Hepatocyte (in vitro differentiated cells): ENCODE results near the gene SEMA6A. TPM values are rescaled to one million over a fixed set of nuclear protein-coding genes. Genes with fewer than 3 reads are reported as not detected.

Source experiments
- DNase-seq: peaks from one replicate; pipeline ENCODE4 v3.0.0-alpha.2; 2016; ENCODE audit warnings: low spot score
- H2AFZ ChIP-seq: fragments of 200-600 bp; sonication (generic); 2 replicates; pipeline ENCODE4 v1.6.0; 2016; ENCODE audit warnings: antibody characterized with exemption, mild to moderate bottlenecking
- H3K27ac ChIP-seq: fragments of 200-600 bp; sonication (generic); 2 replicates; pipeline ENCODE4 v1.5.1; 2016; ENCODE audit warnings: mild to moderate bottlenecking
- H3K27me3 ChIP-seq: fragments of 200-600 bp; sonication (generic); 2 replicates; pipeline ENCODE4 v1.6.1; 2016
- H3K36me3 ChIP-seq: fragments of 200-600 bp; sonication (generic); replicated peaks from 2 replicates; pipeline ENCODE4 v1.5.1; 2016; ENCODE audit warnings: low read depth; ENCODE audit not compliant: insufficient read depth
- H3K4me1 ChIP-seq: fragments of 200-600 bp; sonication (generic); 2 replicates; pipeline ENCODE4 v1.5.1; 2016; ENCODE audit warnings: mild to moderate bottlenecking, moderate library complexity; ENCODE audit not compliant: insufficient read depth
- H3K4me2 ChIP-seq: fragments of 200-600 bp; sonication (generic); 2 replicates; pipeline ENCODE4 v1.6.0; 2016
- H3K4me3 ChIP-seq: fragments of 200-600 bp; sonication (generic); 2 replicates; pipeline ENCODE4 v1.5.1; 2016; ENCODE audit warnings: mild to moderate bottlenecking
- H3K79me2 ChIP-seq: fragments of 200-600 bp; sonication (generic); 2 replicates; pipeline ENCODE4 v1.6.0; 2017; ENCODE audit warnings: mild to moderate bottlenecking
- H3K9me2 ChIP-seq: fragments of 200-600 bp; sonication (generic); replicated peaks from 2 replicates; pipeline ENCODE4 v1.6.0; 2017; ENCODE audit warnings: mild to moderate bottlenecking; ENCODE audit not compliant: insufficient read depth
- H3K9me3 ChIP-seq: fragments of 200-600 bp; sonication (generic); 2 replicates; pipeline ENCODE4 v1.5.1; 2016; ENCODE audit warnings: low read depth, mild to moderate bottlenecking
- H4K20me1 ChIP-seq: fragments of 200-600 bp; sonication (generic); 2 replicates; pipeline ENCODE4 v1.6.0; 2016; ENCODE audit warnings: mild to moderate bottlenecking; ENCODE audit not compliant: insufficient read depth, poor library complexity, severe bottlenecking
- EZH2 ChIP-seq: fragments of 200-600 bp; sonication (generic); IDR thresholded peaks from 2 replicates; pipeline ENCODE4 v1.6.1; 2016; ENCODE audit warnings: antibody characterized with exemption, mild to moderate bottlenecking, borderline replicate concordance
- EZH2phosphoT487 ChIP-seq: fragments of 200-600 bp; sonication (generic); IDR thresholded peaks from one replicate; pipeline ENCODE4 v1.6.1; 2018; ENCODE audit warnings: antibody characterized with exemption, mild to moderate bottlenecking, low read depth, moderate library complexity; ENCODE audit not compliant: unreplicated experiment, severe bottlenecking
- WGBS: methylation state at CpG from one replicate; pipeline ENCODE4 v1.1.6; 2016; ENCODE audit warnings: low lambda C conversion rate; ENCODE audit errors: missing lambda C conversion rate; 5-methylcytosine and 5-hydroxymethylcytosine counted together
- polyA plus RNA-seq: library from polyadenylated mRNA; unstranded; fragments of >200 nt; fragmentation: Nextera tagmentation; extraction: Ambion mirVana; gene quantifications from 2 replicates; pipeline ENCODE4 v1.2.1, GENCODE V29; 2016
- total RNA-seq: library from RNA; depleted of rRNA; stranded (reverse); fragments of >200 nt; gene quantifications from 2 replicates; pipeline ENCODE4 v1.2.3, GENCODE V29; 2014
- TF ChIP-seq, protein P1 (sequence below): fragments of 200-600 bp; sonication (generic); IDR thresholded peaks from 2 replicates; pipeline ENCODE4 v1.5.1; 2016; ENCODE audit warnings: antibody characterized with exemption, mild to moderate bottlenecking; ENCODE audit not compliant: poor library complexity

Gene SEMA6A
- total and polyA plus RNA-seq, 2 experiments from 2014 or later = 38.2 to 68.6 TPM

DNA sequence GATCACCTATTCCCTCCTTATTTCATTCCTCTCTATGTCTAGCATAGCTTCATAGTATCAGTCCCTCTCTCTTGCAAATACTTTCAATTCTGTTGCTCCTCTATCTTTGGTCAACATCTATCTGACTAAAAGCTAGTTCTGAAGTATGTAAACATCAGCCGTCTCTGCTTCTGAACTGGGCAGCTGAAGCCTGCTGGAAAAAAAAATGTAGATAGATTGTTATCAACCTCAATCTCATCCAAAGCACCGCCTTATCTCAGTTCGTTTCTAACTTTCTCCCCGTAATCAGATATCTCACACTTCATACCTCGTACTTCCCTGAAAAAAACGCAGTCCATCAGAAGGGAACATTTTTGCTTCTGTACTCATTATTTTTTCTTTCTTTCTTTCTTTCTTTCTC, 4.5 kb upstream of the SEMA6A start:
- H4K20me1 ChIP-seq = no peaks in the 10 kb centered on the region
- TF ChIP-seq EZH2phosphoT487 = no peak
- TF ChIP-seq, protein P1, sequence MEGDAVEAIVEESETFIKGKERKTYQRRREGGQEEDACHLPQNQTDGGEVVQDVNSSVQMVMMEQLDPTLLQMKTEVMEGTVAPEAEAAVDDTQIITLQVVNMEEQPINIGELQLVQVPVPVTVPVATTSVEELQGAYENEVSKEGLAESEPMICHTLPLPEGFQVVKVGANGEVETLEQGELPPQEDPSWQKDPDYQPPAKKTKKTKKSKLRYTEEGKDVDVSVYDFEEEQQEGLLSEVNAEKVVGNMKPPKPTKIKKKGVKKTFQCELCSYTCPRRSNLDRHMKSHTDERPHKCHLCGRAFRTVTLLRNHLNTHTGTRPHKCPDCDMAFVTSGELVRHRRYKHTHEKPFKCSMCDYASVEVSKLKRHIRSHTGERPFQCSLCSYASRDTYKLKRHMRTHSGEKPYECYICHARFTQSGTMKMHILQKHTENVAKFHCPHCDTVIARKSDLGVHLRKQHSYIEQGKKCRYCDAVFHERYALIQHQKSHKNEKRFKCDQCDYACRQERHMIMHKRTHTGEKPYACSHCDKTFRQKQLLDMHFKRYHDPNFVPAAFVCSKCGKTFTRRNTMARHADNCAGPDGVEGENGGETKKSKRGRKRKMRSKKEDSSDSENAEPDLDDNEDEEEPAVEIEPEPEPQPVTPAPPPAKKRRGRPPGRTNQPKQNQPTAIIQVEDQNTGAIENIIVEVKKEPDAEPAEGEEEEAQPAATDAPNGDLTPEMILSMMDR = no peak
- no peak for TF ChIP-seq EZH2
- 18% methylated on average over 6 of the region's 6 CpGs for WGBS
- peak overlapping the region; percentile 1 for H3K4me2 ChIP-seq
- no peaks in the 10 kb centered on the region for H3K9me2 ChIP-seq
- H3K4me1 ChIP-seq = no peaks in the 10 kb centered on the region
- peaks cover 3% of the 10 kb centered on the region for H3K79me2 ChIP-seq
- no peak overlapping the region for H3K4me3 ChIP-seq
- no peak overlapping the region for H3K27ac ChIP-seq
- H3K36me3 ChIP-seq = no peaks in the 10 kb centered on the region
- no peak for DNase-seq
- no peak overlapping the region for H2AFZ ChIP-seq
- no peaks in the 10 kb centered on the region for H3K9me3 ChIP-seq
- no peaks in the 10 kb centered on the region for H3K27me3 ChIP-seq

DNA sequence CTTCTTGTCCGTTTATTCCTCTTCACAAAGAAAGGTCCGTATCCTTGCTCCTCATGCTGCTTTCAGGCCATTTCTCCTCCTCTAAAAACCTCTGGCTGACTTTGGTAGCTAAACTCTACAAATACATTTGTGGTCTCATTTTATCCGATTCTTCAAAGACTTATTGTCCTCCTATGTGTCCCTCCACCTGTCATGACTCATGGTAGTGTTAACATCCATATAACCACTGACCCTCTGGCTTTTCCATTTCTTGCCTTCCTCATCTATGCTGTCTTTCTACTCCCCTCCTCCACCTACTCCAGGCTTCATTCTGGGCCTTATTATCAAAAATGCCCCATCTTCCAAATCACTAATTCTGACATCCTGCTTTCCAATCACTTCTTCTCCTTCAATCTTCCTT, 4.1 kb upstream of the SEMA6A start:
- Histone ChIP-seq H3K9me3 (no peaks in the 10 kb centered on the region), H3K4me1 (no peaks in the 10 kb centered on the region), H2AFZ (no peak overlapping the region), H3K27ac (no peak overlapping the region), H3K27me3 (no peaks in the 10 kb centered on the region), H3K9me2 (no peaks in the 10 kb centered on the region), H3K36me3 (no peaks in the 10 kb centered on the region), H4K20me1 (no peaks in the 10 kb centered on the region), H3K4me3 (no peak overlapping the region), H3K79me2 (peaks cover 8% of the 10 kb centered on the region), H3K4me2 (no peak overlapping the region)
- no peak for DNase-seq
- TF ChIP-seq EZH2 (no peak), EZH2phosphoT487 (no peak)
- TF ChIP-seq, protein P1 = no peak
- WGBS = 81% methylated on average over 3 of the region's 3 CpGs

DNA sequence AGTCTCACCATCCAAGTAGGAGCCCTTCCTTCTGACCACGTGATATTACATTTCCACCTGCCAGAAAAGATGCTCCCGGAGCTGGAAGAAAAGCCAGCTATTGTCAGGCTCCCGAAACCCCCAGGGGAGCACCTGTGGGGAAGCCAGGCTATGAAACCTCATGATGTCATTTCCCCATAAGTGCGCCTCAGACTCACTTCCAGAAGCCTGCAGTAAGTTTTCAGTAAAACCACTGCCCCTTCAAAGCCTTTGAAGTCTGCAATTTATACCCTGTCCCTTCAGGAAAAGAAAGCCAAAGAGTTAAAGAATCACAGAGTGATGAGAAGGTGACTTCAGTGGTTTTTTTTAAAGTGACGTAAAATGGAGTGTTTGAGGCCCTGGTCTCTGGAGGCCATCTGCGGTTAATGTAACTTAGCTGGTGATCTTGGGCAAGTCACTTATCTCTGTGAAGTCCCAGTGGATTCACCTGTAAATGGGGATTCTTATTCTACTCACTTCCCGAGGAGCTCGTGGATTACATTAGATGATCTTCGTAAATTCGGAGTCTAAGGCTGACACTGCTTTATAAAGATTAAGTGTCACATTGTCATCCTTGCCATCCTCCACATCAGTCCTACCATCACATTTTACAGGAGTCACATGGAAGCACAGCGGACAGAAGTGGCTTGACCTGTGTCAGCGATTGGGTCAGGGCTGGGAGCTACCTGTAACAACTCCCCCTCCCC, 2.6 kb upstream of the SEMA6A start:
- Histone ChIP-seq H3K36me3 (no peaks in the 10 kb centered on the region), H3K9me3 (no peaks in the 10 kb centered on the region), H3K9me2 (no peaks in the 10 kb centered on the region), H3K27me3 (no peaks in the 10 kb centered on the region), H4K20me1 (no peaks in the 10 kb centered on the region), H3K79me2 (peaks cover 22% of the 10 kb centered on the region), H2AFZ (no peak overlapping the region), H3K4me1 (no peaks in the 10 kb centered on the region), H3K4me2 (no peak overlapping the region), H3K27ac (no peak overlapping the region), H3K4me3 (no peak overlapping the region)
- WGBS = 81% methylated on average over 12 of the region's 12 CpGs
- TF ChIP-seq EZH2 (no peak), EZH2phosphoT487 (no peak)
- TF ChIP-seq, protein P1 = no peak
- DNase-seq = no peak
